Large intestine (tissue), 3 donors: ENCODE data around the gene SIGLEC6. TPM values are rescaled to one million over a fixed set of nuclear protein-coding genes. Genes with fewer than 3 reads are reported as not detected.

Experiments
- DNase-seq, 2 donors: peaks; one replicate each; pipeline versions ENCODE4 v3.0.0 to v3.0.0-alpha.2; 2013
- H3K27ac ChIP-seq: one replicate; pipeline ENCODE4 v1.5.1; 2013; ENCODE audit warnings: low read length
- H3K27me3 ChIP-seq: 2 replicates; pipeline ENCODE4 v1.6.1; 2013; ENCODE audit warnings: low read length; ENCODE audit not compliant: control insufficient read depth, insufficient read depth
- H3K36me3 ChIP-seq: 2 replicates; pipeline ENCODE4 v1.6.1; 2013; ENCODE audit warnings: low read length; ENCODE audit not compliant: control insufficient read depth, insufficient read depth
- H3K4me1 ChIP-seq: one replicate; pipeline ENCODE4 v1.6.1; 2013; ENCODE audit warnings: low read length; ENCODE audit not compliant: control insufficient read depth, insufficient read depth
- H3K4me3 ChIP-seq: one replicate; pipeline ENCODE4 v1.5.1; 2013; ENCODE audit warnings: low read length
- H3K9me3 ChIP-seq: one replicate; pipeline ENCODE4 v1.6.1; 2013; ENCODE audit warnings: mild to moderate bottlenecking, low read depth, low read length, moderate library complexity; ENCODE audit not compliant: control insufficient read depth
- WGBS: methylation state at CpG from one replicate; pipeline ENCODE4 v1.1.5; 2013; ENCODE audit warnings: low lambda C conversion rate; ENCODE audit not compliant: insufficient coverage; 5-methylcytosine and 5-hydroxymethylcytosine counted together
- polyA plus RNA-seq: library from polyadenylated mRNA; unstranded; fragments of 120-200 nt; gene quantifications from one replicate; pipeline ENCODE4 v1.2.1, GENCODE V29; 2013

Gene SIGLEC6
- polyA plus RNA-seq, 1 donor = 0.09 TPM

- no peak for DNase-seq
- Histone ChIP-seq H3K36me3 (no peaks in the 10 kb centered on the region), H3K4me3 (no peak overlapping the region), H3K27ac (no peak overlapping the region), H3K9me3 (no peaks in the 10 kb centered on the region), H3K4me1 (peaks cover 2% of the 10 kb centered on the region), H3K27me3 (no peaks in the 10 kb centered on the region)
- no CpG with 5 or more reads among the region's 5 CpGs for WGBS
Measured at GRCh38 chr19:51548213-51548651, 16.8 kb upstream of the SIGLEC6 start.

- DNase-seq = peak in 1 of 2 donors; percentile 10
- Histone ChIP-seq H3K36me3 (no peaks in the 10 kb centered on the region), H3K4me3 (no peak overlapping the region), H3K27me3 (no peaks in the 10 kb centered on the region), H3K4me1 (peaks cover 2% of the 10 kb centered on the region), H3K27ac (no peak overlapping the region), H3K9me3 (no peaks in the 10 kb centered on the region)
- no CpG with 5 or more reads among the region's 7 CpGs for WGBS
Measured at GRCh38 chr19:51547397-51548212, 16.1 kb upstream of the SIGLEC6 start.

- peaks cover 2% of the 10 kb centered on the region for H3K4me1 ChIP-seq
- WGBS = no CpG with 5 or more reads among the region's 10 CpGs
- no peaks in the 10 kb centered on the region for H3K27me3 ChIP-seq
- no peaks in the 10 kb centered on the region for H3K36me3 ChIP-seq
- DNase-seq = no peak
- H3K9me3 ChIP-seq = no peaks in the 10 kb centered on the region
- H3K4me3 ChIP-seq = no peak overlapping the region
- H3K27ac ChIP-seq = no peak overlapping the region
Measured at GRCh38 chr19:51546650-51547396, 15.4 kb upstream of the SIGLEC6 start.

- Histone ChIP-seq H3K36me3 (no peaks in the 10 kb centered on the region), H3K4me3 (no peak overlapping the region), H3K9me3 (no peaks in the 10 kb centered on the region), H3K27me3 (no peaks in the 10 kb centered on the region), H3K27ac (no peak overlapping the region), H3K4me1 (peaks cover 2% of the 10 kb centered on the region)
- WGBS = no CpG with 5 or more reads among the region's 5 CpGs
- no peak for DNase-seq
Measured at GRCh38 chr19:51546107-51546649, 14.7 kb upstream of the SIGLEC6 start.

- Histone ChIP-seq H3K4me1 (peaks cover 2% of the 10 kb centered on the region), H3K9me3 (no peaks in the 10 kb centered on the region), H3K27me3 (no peaks in the 10 kb centered on the region), H3K27ac (no peak overlapping the region), H3K4me3 (no peak overlapping the region), H3K36me3 (no peaks in the 10 kb centered on the region)
- no peak for DNase-seq
- WGBS = no CpG with 5 or more reads among the region's 6 CpGs
Measured at GRCh38 chr19:51544038-51544437, 12.6 kb upstream of the SIGLEC6 start.

- no peaks in the 10 kb centered on the region for H3K36me3 ChIP-seq
Measured at GRCh38 chr19:51542699-51543098, 11.2 kb upstream of the SIGLEC6 start.

GRCh38 chr19:51541458-51542357 is 10.2 kb upstream of the SIGLEC6 start:
- Histone ChIP-seq H3K9me3 (no peaks in the 10 kb centered on the region), H3K36me3 (no peaks in the 10 kb centered on the region), H3K4me1 (no peaks in the 10 kb centered on the region), H3K27me3 (peaks cover 3% of the 10 kb centered on the region), H3K4me3 (no peak overlapping the region), H3K27ac (no peak overlapping the region)
- no peak for DNase-seq
- no CpG with 5 or more reads among the region's 10 CpGs for WGBS

More at GRCh38 chr19:51542699-51543098, 11.2 kb upstream of the SIGLEC6 start:
- no CpG with 5 or more reads among the region's 5 CpGs for WGBS
- no peak overlapping the region for H3K27ac ChIP-seq
- H3K4me1 ChIP-seq = no peaks in the 10 kb centered on the region
- peaks cover 3% of the 10 kb centered on the region for H3K27me3 ChIP-seq
- no peak overlapping the region for H3K4me3 ChIP-seq
- H3K9me3 ChIP-seq = no peaks in the 10 kb centered on the region
- no peak for DNase-seq

- Histone ChIP-seq H3K9me3 (no peaks in the 10 kb centered on the region), H3K27me3 (peaks cover 3% of the 10 kb centered on the region)
- 100% methylated on average over 1 of the region's 4 CpGs for WGBS
Measured at GRCh38 chr19:51539821-51540366, 8.4 kb upstream of the SIGLEC6 start.

GRCh38 chr19:51535535-51535934 is 4.1 kb upstream of the SIGLEC6 start:
- H3K4me3 ChIP-seq = no peak overlapping the region
- H3K27me3 ChIP-seq = peaks cover 16% of the 10 kb centered on the region
- H3K36me3 ChIP-seq = no peaks in the 10 kb centered on the region
- no peaks in the 10 kb centered on the region for H3K4me1 ChIP-seq
- no peak overlapping the region for H3K27ac ChIP-seq
- H3K9me3 ChIP-seq = no peaks in the 10 kb centered on the region
- no peak for DNase-seq
- WGBS = no CpG with 5 or more reads among the region's 1 CpG

More at GRCh38 chr19:51539821-51540366, 8.4 kb upstream of the SIGLEC6 start:
- no peaks in the 10 kb centered on the region for H3K36me3 ChIP-seq
- H3K27ac ChIP-seq = no peak overlapping the region
- no peaks in the 10 kb centered on the region for H3K4me1 ChIP-seq
- no peak overlapping the region for H3K4me3 ChIP-seq
- no peak for DNase-seq
